SU-DHL-6 (cell line): ENCODE measurements around the gene CACNA1C.

Experiments
- CTCF ChIP-seq: fragments of 200-600 bp; sonication (generic); IDR thresholded peaks from one replicate; pipeline ENCODE4 v1.5.1; 2017; ENCODE audit warnings: antibody characterized with exemption, mild to moderate bottlenecking, low read length, moderate library complexity; ENCODE audit not compliant: insufficient read depth, poor library complexity, severe bottlenecking
- EZH2phosphoT487 ChIP-seq: fragments of 200-600 bp; sonication (generic), shearing (Covaris generic); conservative IDR thresholded peaks from 2 replicates; pipeline ENCODE4 v1.6.1; 2018; ENCODE audit warnings: mild to moderate bottlenecking, antibody characterized with exemption, low read length, moderate library complexity, mixed read lengths

DNA sequence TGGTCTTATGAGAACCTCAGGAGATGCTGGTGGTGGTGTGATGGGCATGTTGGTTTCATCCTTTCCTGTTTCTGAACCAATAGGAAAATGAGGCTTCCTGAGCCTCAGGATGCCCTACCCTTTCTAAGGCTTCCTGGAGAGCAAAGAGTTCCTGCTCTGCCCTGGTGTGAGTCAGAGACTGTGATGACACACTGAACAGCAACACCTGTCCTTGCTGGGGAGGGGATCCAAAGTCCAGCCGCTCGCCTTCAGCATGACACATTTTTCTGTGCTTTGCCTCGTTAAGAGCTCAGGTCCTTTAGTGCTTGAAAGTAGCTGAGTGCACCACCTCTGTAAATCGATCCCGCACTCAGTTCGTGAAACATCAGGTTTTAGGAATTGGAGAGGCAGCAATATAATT lies 116.0 kb downstream of the CACNA1C start:
- TF ChIP-seq CTCF (no peak), EZH2phosphoT487 (no peak)
